GM19468 (cell line): Measurements from ENCODE around the gene KRT72.

Experiments used
- ATAC-seq: cut with Tn5 transposase; IDR thresholded peaks from one replicate; pipeline ENCODE4 v1.9.1; 2021; ENCODE audit warnings: mild to moderate bottlenecking, moderate library complexity, moderate number of reproducible peaks; ENCODE audit not compliant: unreplicated experiment; ENCODE audit errors: extremely low read depth

Gene KRT72

GRCh38 chr12:52600941-52601481, at the start of gene KRT72:
TSS of gene KRT72 (minus strand) at chr12:52601463. CDS start at chr12:52601452, 11 bp downstream.
- ATAC-seq: no peak

DNA sequence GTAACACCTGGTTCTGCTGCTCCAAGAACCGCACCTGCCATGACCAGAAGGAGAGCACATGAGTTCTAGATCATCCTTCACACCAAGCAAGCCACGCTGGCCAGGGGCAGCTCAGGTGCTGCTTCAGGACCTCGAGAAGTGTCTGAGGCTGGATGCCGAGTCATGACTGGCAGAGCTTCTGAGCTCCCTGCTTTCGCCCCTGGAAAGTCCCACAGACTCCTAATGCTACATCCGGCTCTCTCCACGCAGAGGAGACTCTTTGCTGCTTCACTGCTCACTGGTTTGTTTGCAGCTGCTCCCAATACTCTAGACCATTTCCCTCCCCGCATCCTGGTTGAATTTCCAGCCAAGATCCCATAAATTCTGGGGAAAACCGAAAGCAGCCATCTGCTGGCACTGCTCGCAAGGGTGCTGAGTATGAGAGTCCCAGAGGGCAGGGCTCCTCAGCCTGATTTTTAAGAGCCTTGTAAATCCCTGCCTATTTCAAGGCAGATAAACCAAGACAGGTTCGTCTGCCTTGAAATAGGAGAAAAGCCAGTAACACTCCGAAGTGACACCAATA, 49.3 kb upstream of the KRT72 start:
- ATAC-seq: no peak

GRCh38 chr12:52649066-52649465, 47.8 kb upstream of the KRT72 start:
- no peak for ATAC-seq

DNA sequence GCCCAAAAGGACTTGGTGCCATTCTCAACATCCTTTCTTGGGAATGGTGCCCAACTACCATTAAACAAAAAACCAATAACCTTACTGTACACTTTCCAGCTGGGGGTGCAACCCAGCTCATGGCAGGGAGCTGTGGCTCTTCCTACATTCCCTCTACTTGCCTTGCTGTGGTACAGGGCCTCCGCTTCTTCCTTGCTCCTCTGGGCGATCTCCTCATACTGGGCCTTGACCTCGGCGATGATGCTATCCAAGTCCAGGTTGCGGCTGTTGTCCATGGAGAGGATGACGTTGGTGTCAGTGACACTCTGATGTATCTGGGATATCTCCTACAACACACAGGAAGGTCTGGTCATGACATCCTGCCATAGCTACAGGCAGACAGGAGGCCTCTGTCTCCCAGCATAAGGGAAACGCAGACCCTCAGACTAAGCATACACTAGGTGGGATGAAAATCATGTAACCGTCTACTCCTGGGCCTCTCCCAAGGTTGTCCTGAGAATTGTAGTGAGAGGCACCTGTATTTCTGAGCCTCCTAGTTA, 46.8 kb upstream of the KRT72 start:
- no peak for ATAC-seq

GRCh38 chr12:52647601-52648000, 46.3 kb upstream of the KRT72 start:
- ATAC-seq: no peak

DNA sequence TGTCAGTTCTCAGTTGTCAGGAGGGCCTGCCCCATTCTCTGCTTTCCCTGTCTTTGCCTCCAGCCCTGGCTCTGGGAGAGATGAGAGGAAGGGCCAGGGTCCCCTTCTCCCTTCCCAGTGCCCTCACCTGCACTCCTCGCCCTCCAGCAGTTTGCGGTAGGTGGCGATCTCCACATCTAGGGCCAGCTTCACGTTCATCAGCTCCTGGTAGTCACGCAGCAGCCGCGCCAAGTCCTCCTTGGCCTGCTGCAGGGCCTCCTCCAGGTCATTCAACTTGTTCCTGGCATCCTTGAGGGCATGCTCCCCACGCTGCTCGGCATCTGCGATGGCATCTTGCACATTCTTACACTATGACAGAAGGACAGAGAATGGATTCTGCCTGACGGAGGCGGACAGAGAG, 45.4 kb upstream of the KRT72 start:
- ATAC-seq: no peak

GRCh38 chr12:52645982-52646381, 44.7 kb upstream of the KRT72 start:
- no peak for ATAC-seq

GRCh38 chr12:52645120-52645761, 44.0 kb upstream of the KRT72 start:
- ATAC-seq: no peak

DNA sequence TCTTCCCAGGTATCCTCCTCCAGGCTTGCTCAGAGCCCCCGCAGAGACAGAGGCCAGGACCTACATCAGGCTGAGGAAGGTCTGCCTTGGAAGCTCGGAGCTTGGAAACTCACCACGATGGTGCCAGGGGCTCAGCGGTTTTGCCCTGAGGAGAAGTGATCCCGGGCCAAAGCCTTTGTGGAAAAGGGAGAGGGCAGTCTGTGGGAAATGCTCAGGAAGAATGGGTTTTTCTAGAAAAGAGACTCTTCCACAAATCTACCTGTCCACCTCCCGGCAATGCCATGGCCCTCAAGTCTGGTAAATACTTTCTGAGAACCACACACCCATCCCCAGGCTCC, 42.8 kb upstream of the KRT72 start:
- no peak for ATAC-seq

GRCh38 chr12:52643233-52644077, 42.2 kb upstream of the KRT72 start:
- ATAC-seq: no peak

DNA sequence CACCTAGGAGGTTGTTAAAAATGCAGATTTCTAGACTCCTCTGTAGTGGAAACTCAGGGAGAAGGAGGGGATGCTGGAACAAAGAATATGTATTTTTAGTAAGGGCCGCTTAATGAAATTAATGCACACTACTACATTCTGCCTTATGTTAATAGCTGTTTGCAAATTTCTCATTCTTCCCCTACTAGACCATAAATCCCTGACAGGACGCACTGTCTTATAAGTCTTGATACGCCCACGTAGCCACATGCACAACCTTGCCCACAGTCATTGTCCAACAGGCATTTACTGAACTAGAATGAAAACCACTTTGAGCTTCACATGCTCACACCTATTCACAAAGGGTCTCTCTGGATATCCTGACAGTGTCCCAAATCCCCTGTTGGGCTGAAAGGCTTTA, 40.2 kb upstream of the KRT72 start:
- no peak for ATAC-seq

GRCh38 chr12:52637299-52637698, 36.0 kb upstream of the KRT72 start:
- no peak for ATAC-seq

DNA sequence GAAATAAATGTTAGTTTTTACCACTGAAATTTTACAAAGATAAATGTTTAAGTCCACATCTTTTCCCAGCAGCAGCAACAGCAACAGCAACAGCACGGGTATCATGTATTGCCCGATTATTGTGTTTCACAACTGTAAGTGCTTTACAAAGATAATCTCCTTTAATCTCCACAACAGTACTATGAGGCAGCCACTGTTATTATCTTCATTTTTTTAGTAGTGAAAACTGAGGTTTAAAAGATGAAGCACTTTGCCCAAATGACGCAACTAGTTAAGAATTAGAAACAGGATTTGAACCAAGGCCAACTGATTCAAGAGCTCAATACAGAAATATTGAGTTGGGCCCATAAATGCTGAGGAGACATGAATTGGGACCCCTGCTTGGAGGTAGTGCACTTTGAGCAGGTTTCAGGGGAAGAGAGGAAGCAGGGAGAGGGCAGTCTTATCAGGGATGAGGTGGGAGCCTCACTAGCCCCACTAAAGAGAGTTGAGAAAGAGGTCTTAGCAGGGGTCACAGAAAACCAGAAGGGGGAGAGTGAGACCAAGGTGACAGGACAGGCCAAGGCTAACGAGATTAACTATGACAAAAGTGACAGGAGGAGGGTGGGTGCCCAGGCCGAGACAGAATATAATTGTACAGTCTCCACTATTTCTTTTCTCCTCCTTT, 35.5 kb upstream of the KRT72 start:
- no peak for ATAC-seq

DNA sequence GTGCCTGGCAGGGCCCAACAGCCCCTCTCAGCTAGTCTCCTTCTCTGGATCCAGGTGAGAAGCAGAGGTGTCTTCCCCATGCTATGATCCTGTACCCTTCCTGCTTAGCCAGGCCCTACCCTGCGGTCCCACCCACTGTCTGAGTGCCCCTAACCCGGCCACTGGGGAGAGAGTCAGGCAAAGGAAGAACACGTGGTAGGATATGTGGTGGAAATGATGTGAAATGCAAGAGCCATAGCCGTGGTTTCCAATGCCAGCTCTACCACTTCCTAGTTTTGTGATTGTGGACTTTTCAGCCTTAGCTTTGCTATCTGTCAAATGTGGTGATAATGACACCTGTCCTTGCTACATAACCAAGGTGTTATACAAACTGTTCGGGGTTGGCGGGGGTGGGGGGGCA, 34.9 kb upstream of the KRT72 start:
- ATAC-seq: no peak

- no peak for ATAC-seq
These were observed 33.2 kb upstream of the KRT72 start for GRCh38 chr12:52634266-52635056.

DNA sequence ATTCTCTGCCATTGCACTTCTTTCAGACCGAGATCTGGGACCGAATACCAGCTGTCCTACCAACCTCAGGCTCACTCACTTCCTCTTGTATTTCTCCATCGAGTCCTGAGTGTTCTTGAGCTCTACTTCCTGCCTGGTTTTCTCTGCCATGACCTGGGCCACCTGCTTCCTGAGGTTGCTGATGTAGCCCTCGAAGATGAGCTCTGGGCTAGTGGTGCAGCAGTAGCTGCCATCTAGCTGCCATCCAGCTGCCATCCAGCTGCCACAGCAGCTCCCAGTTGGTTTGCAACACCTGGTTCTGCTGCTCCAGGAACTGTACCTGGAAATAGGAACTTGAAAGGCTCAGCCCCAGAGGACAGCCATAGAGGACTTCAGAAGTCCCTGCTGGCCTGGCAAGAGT, 32.1 kb upstream of the KRT72 start:
- ATAC-seq: no peak

GRCh38 chr12:52632656-52633055, 31.4 kb upstream of the KRT72 start:
- no peak for ATAC-seq

DNA sequence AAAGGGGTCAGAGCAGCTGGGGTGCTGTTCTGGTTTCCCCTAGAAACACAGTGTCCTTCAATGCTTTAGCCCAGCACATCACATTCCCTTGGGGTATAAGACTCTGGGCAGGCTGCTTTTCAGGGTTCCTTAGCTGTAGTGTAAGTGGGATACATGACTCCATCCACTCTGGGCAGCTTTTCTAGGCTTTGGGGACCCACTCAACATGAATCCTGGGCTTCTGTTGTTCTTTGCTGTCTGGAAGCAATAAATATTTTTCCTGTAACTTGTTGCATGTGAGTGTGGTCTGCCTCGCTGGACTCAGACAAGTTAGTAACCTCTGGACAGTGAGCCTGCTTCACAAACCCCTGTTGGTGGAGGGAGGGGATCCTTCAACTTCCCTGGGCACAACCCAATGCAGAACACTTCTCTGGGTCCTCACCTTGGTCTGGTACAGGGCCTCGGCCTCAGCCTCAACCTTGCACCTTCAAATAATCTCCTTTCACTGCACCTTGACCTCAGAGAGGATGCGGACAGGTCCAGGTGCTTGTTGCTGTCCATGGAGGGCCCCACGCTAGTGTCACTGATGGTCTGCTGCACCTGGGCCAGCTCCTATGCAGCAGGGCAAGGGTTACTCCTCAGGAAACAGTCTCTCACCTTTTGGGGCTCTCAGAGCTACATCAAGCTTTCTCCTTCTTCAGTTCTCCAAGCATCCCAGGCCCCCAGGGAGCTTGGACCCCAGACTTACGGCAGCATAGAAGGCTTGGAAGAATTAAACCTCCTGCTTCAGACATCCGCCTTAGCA, 30.6 kb upstream of the KRT72 start:
- no peak for ATAC-seq

DNA sequence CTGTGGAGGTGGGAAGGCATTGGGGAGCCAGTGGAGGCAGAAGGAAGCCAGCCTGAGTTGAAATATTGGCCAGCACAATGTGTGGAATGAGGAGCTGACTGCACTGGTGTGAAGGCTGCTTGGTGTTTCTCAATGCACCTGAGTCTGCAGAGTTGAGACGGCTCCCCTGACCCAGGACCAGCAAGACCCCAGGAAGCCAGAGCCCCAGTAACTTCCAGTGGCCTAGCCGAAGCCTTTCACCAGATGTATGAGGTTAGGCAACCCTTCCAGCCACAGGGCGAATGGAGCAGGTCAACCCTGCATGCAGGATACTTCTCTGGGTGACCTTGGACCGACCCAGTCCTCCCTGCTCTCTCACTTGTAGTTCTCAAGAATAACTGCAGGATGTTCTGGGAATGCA, 30.0 kb upstream of the KRT72 start:
- no peak for ATAC-seq
